Tibial nerve (tissue), 3 donors: ENCODE results near the gene MED12L.

ENCODE experiments used
- CTCF ChIP-seq, 5 experiments: fragments of 200-600 bp in 3 of 5; fragments of 450-650 bp in 2 of 5; sonication (generic) in 3 of 5; IDR thresholded peaks; one replicate each; pipeline ENCODE4 v1.5.1; 2016 to 2019; ENCODE audit warnings: antibody characterized with exemption in 5 of 5, mild to moderate bottlenecking in 3 of 5, moderate library complexity in 2 of 5
- POLR2A ChIP-seq, 2 donors: fragments of 450-650 bp; IDR thresholded peaks; one replicate each; pipeline ENCODE4 v1.6.1; 2017; ENCODE audit warnings: antibody characterized with exemption in 2 of 2, mild to moderate bottlenecking in 2 of 2, moderate library complexity in 2 of 2

GRCh38 chr3:151086484-151087456, 1.3 kb downstream of the MED12L start:
- TF ChIP-seq CTCF (IDR thresholded peaks at IDR 0.05): peak; percentile 16 to 54 (median 47)
- no peak for TF ChIP-seq POLR2A (IDR thresholded peaks at IDR 0.05)
